HG03045 (cell line): ENCODE measurements around the gene TIA1.
"Not testable (repeated sequence)": the region's sequence is repeated elsewhere in the genome, so short reads cannot be mapped to it uniquely, and the experiment has no call there.

Experiments used
- ATAC-seq: cut with Tn5 transposase; IDR thresholded peaks from one replicate; pipeline ENCODE4 v1.9.1; 2021; ENCODE audit warnings: mild to moderate bottlenecking, moderate library complexity; ENCODE audit not compliant: unreplicated experiment

Gene TIA1

DNA sequence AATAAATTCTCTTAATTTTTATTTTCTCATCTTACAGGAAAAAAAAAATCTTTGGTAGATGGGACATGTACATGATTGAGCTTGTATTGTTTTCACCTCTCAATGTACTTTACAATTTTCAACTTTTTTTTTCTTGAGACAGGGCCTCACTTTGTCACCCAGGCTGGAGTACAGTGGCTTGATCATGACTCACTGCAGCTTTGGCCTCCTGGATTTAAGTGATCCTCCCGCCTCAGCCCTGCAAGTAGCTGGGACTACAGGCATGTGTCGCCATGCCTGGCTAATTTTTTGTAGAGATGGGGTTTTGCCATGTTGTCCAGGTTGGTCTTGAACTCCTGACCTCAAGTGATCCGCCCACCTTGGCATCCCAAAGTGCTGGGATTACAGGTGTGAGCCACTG, 25.1 kb downstream of the TIA1 start:
- not testable (repeated sequence) for ATAC-seq

DNA sequence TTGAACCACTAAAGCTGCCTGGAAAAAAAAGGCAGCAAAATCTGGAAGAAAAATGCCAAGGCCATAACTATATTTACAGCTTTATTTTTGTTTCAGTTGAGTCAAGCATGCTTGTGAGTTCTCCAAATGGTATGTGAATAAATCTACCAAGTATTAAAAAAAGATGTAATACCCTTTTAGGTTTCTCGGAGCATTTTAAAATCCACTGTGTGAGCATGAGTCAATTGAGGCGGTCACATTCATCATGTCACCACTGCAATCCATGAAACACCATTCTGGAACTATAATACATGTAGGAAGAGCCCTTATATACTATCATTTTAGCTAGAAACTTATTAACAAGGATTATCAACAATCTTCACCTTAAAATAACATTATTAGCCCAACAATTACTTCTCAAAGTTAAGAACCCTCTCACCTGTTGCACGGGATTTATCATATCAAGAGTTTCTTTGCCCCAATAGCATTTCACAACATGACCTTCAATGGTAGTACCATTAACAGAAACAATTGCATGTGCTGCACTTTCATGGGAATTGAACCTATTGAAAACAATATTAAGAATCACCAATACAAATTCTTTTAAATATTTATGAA, 33.4 kb downstream of the TIA1 start:
- no peak for ATAC-seq

DNA sequence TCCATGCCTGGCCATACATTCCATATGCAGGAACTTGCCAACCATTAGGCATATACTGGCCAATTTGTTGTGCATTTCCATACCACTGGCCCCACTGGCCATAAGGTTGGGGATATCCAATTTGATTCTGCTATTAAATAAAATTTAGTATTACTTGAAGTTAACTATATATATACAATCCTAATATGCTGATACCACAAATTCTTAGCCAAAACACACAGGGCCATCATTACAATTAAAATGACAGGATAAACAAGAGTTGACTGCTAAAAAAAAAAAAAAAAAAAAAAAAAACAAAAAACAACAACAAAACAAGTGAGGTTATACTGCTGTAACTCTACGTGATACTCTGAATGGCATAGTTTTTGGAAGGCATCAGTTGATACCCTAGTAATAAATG, 34.1 kb downstream of the TIA1 start:
- no peak for ATAC-seq

DNA sequence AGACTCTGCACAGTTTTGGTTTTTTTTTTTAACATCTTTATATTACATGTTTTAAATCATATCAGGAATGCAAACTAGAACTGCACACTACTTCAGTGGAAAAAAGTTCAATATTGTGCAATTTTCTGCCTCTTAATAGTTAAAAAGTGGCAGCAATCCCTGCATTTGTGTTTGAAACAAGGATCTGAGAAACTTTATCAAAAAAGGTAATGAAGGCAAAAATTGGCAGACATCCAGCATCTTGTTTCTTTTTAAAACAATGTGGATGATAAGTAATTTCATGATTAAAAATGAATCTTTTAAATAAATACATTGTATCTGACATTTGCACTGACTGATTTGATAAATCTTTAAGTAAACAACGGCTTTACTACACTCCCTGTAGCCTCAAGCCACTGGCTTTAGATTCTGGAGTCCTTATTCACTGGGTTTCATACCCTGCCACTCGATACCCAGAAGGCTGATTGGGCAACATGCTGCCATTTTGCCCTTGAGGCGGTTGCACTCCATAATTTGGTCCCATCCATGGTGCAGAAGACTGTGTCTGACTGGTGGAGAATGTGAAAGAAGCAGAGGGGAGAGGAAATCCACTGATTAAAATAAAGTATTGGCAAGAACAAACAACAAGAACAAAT, 36.0 kb downstream of the TIA1 start:
- no peak for ATAC-seq

DNA sequence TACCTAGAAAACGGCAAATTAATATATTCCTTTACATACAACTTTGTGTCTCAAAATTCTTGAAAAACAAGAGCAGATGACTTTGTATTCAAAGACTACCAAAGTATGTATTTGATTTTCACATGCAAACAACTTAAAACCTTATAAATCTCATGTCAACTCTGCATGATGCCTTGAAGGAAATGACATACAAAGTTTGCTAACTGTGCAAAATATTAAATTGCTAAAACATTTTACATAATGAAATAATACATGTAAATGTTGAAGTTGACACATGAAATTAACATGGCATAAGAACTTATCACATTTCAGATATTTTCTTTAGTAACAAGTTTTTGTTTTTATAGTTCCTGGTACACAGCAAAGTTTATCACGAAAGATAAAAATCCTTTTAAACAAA, 36.8 kb downstream of the TIA1 start:
- no peak for ATAC-seq

DNA sequence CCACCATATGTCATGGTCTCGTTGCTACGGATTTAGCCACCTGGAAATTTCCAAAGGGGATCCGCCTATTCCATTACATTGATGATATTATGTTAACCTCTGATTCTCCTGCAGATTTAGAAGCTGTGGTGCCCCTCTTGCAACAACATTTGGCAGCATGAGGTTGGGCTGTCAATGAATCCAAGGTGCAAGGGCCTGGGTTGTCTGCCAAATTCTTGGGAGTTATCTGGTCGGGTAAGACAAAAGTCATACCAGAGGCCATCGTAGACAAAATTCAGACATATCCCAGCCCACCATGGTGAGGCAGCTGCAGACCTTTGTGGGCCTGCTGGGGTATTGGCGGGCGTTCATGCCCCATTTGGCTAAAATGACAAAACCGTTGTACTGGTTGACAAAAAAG, 44.0 kb downstream of the TIA1 start:
- ATAC-seq = no peak

DNA sequence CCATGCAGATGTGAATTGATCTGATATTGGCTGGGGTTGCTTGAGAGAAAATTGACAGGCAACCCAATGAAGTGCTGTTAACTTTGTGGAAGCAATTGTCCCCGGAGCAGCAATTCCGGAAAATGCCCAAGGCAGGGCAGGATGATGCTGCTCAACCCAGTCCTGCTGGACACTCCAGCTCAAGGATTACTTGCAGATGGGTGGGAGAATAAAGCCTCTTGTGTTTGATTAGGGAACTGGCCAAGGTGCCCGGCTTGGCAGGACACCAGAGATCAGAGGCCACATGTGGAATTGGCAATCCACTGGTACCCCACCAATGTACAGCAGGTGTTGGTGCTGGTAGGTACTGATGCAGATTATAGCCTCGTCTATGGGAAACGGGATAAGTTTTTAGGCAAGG, 45.3 kb downstream of the TIA1 start:
- ATAC-seq = no peak

DNA sequence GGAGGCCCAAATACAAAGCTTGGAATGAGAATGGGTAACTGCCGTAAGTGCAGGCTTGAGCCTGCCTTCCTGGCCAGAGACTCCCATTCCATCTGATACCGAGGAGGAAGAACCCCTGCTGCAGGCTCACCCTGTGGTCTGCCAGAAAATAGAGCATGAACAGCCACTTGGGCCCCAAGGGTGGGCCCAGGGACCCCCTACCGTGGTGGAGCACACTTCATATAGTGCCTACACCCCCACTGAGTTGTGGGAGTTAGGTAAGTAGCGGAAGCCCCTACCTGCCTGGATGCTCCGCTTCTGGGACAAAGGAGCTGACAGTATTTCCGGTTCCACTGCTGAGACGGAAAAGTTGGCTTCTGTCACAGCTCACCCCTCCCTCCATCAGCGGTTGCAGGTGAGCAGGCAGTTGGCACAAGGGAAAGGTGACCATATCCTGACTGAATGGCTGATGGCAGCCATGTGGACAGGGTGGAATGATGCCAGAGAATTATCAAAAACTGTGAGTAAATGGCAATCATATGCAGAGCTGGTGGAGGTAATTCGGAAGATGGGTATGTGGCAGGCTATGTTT, 46.1 kb downstream of the TIA1 start:
- ATAC-seq = no peak

DNA sequence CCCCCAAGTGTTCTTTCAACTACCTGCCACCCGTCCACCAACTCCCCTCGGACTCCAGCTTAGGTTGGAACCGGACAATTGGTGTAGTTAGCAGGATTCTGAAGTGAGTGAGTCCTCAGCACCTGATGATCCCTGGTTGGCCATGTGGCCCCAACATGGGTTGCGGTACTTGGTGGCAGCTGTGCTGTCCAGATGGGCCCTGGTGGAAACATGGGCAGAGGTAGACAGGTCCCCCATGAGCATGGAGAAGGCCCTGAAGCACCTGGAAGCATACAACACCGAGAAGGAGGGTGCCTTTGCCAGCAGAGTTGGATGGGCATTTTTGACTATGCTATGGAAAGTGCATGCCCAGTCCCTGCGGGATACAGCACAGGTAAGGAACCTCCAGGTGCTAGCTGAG, 46.6 kb downstream of the TIA1 start:
- no peak for ATAC-seq

DNA sequence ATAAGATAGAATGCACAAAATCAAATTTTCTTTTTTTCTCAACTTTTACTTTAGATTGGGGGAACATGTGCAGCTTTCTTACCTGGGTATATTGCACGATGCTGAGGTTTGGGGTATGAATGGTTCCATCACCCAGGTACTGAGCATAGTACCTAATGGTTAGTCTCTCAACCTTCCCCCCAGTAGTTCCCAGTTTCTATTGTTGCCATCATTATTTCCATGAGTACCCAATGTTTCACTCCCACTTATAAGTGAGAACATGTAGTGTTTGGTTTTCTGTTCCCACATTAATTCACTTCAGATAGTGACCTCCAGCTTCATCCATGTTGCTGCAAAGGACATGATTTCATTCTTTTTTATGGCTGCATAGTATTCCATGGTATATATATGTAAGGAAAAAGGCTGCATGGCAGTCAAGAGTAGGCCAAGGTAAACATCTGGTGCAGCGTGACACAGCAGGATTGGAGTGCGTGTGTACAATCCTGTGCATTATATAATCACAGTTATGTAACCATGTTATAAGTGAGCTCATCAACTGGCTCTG, 47.1 kb downstream of the TIA1 start:
- no peak for ATAC-seq

DNA sequence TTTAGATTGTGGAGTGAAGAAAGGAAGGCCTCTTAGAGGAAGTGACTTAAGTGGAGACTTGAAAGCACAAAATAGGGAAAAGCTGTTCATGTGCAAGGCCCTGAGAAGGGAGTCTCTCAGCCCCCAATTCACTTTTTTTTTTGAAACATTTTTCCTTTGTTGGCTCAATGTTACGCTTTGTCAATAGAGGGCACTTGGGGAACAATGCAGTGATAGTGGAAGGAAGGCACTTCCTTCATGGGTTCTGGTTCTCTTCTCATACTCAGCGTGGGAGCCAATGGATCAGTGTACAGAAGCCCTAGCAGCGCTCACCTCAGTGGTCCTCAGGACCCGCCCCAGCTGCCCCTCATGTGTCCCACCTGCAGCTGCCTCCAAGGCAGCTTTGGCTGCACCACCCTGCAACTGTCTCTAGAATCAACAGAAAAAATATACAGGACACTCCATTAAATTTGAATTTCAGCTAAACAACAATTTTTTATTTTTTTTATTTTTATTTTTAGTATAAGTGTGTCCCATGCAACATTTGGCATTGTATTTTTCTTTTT, 49.0 kb downstream of the TIA1 start:
- ATAC-seq = no peak

DNA sequence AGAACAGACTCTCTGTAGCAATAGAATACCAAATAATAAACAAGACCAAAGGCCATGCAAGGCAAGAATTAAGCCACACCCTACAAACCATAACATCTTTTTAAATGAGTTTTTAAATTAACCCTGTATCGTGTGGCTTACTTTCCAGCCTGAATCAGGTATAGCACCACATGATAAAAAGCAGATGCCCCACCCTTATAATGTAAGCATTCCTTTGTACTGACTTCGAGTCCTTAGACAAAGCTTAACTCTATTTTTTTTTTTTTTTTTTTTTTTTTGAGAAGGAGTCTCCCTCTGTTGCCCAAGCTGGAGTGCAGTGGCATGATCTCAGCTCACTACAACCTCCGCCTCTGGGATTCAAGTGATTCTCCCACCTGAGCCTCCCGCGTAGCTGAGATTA, 55.9 kb downstream of the TIA1 start:
- ATAC-seq = no peak

DNA sequence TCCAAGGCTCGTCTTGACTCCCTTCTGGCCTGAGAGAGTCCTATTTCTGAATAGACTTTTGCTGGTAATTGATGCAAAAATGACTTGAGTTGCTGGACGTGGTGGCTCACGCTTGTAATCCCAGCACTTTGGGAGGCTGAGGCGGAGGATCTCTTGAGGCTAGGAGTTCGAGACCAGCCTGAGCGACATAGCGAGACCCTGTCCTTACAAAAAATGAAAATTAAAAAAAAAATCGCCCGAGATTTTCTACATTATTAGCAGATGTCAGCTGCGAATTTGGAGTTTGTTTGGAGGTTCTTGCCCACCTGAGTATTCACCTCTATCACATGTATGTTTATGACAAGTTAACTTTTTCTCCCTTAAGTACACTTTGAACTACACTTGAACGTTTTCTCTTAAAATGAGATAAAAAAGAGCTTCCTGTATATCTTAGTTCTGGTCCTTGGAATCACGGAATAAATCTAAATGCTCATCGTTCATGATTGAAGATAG, 57.1 kb downstream of the TIA1 start:
- no peak for ATAC-seq

DNA sequence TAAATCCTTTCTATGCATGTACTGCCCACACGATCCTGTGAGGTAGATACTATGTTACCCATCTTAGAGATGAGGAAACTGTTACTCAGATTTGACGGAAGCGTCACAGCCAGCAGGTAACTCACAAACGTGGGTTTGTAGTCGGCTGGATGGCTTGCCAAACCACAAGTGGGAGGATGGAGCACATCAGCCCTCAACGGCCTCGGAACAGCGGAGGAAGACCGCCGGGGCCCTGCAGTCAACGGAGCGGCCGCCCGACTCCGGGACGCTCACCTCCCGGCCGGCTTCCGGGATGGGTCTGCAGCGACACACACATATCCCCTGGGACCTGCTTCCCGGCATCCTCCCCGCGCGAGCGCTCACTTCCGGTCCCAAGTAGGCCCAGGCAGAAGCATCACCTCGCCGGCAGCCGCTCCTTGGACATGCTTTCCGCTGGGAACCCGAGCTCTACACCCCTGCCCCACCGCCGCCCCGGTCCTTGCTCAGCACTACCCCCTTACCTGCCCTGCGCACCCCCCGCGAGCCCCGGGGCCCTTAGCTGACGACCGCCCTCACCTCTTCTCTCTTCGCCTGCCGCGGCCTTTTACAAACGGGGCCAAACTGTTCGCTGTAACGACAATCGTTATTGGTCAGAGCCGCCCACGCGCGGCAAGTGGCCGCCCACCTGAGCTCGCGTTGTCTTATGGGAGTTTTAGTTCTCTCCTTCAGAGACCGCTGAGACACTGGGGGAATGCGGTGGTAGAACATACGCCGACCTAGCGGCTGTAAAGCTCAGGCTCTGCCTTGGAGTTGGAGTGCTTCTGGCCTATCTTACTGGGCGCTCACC, 57.8 kb downstream of the TIA1 start, which contains the start of gene C2orf42:
C2orf42 (minus strand) TSS at position 602 of the 826 bp plus-strand sequence. CDS start 9,034 bp downstream, outside the sequence.
- peak; percentile 85 for ATAC-seq

DNA sequence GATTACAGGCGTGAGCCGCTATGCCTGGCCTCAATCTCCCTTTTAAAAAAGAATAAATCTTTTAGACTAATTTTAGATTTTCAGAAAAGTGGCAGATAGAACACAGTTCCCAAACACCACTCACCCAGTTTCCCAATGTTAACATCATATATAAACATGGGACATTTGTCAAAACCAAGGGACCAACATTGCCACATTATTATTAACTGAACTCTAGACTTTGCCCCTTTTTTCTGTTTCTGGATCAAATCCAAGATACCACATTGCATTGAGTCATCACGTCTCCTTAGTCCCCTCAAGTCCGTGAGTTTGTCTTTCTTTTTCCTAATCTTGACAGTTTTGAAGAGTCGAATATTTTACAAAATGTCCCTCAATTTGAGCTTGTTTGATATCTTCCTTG, 60.0 kb downstream of the TIA1 start:
- ATAC-seq = no peak

DNA sequence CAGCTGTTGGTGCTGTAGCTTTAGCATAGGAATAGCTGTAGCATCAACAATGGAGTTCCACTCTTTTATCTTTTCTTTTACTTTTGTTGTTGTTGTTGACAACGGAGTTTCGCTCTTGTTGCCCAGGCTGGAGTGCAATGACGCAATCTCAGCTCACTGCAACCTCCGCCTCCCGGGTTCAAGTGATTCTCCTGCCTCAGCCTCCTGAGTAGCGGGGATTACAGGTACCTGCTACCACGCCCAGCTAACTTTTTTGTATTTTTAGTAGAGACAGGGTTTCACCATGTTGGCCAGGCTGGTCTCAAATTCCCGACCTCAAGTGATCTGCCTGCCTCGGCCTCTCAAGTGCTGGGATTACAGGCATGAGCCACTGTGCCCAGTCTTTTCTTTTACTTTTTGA, 61.3 kb downstream of the TIA1 start:
- not testable (repeated sequence) for ATAC-seq

DNA sequence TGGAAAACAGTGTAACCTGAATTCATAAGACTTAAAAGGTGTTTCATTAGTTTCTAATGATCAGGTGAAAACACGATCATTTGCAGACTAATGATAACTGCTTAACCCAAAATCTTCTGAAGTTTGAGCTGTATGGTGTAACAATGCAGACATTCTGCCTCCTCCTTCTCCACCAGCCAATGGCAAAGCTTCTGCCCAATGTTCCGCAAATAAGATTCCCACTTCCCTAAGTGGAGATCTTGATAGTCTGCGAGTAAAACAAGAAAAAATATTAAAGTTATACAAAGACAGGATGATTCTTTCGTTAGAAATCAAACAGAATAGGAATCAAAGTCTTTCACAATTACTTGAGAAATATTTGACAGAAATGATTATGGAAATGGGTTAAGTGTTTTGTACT, 65.7 kb downstream of the TIA1 start:
- ATAC-seq = no peak

DNA sequence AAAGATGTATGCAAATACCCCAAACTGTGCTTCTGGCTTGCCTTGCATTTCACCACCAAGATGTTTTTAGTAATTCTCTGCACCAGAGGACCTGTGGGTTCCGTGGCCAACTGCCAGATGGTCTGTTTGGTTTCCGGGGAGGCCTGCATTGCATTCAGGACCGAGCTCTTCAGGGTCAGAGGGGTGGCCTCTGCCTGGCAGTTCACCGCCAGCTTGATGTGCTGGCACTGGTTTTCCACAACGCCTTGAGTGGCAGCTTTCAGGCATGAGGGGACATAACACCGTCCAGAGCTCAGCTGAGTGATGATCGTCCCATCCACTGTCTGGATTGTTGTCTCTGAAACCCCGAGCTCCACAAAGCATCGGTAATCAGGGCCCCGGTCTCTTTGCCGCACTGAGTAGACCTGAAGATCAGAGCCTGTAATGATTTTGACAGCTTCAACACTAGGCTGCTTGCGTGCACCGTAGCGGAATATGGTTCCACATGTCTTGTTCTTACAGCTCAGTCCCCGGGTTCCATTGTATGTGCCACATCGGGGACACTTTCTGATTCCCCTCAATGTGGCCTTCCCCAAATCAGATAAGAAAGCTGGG, 67.0 kb downstream of the TIA1 start:
- peak; percentile 74 for ATAC-seq

DNA sequence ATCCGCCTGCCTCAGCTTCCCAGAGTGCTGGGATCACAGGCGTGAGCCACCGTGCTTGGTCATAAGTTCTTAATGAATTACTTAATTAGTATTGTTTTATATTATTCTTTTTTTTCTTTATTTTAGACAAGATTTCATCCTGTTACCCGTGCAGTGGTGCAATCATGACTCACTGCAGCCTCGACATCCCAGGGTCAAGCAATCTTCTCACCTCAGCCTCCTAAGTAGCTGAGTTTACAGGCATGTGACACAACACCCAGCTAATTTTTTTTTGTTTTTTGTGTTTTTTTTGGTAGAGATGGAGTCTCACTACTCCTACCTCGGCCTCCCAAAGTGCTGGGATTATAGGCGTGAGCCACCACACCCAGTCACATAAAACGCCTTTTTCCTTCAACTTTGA, 74.9 kb downstream of the TIA1 start:
- ATAC-seq = no peak

DNA sequence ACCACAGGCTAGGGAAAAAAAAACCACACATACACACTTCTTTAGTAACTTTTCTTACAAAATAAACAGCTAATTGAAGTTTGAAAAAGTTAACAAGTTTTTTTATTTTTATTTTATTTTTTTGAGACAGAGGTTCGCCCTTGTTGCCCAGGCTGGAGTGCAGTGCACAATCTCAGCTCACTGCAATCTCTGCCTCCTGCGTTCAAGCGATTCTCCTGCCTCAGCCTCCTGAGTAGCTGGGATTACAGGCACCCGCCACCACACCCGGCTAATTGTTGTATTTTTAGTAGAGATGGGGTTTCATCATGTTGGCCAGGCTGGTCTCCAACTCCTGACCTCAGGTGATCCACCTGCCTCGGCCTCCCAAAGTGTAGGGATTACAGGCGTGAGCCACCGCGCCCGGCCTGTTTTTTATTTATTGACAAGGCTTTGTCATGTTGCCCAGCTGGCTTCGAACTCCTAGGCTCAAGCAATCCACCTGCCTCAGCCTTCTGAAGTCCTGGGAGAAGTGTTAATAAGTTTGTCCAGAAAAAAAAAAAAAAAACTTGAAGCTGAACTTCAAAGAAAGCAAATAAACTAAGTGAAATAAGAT, 78.7 kb downstream of the TIA1 start:
- not testable (repeated sequence) for ATAC-seq
